HG02759 (cell line): Measurements from ENCODE around the gene DUSP28.
A peak's percentile ranks its signal among the peaks of the same experiment; 100 is the strongest.

Experiments used
- ATAC-seq: cut with Tn5 transposase; IDR thresholded peaks from one replicate; pipeline ENCODE4 v1.9.1; 2021; ENCODE audit warnings: mild to moderate bottlenecking, moderate library complexity; ENCODE audit not compliant: unreplicated experiment

Gene DUSP28

DNA sequence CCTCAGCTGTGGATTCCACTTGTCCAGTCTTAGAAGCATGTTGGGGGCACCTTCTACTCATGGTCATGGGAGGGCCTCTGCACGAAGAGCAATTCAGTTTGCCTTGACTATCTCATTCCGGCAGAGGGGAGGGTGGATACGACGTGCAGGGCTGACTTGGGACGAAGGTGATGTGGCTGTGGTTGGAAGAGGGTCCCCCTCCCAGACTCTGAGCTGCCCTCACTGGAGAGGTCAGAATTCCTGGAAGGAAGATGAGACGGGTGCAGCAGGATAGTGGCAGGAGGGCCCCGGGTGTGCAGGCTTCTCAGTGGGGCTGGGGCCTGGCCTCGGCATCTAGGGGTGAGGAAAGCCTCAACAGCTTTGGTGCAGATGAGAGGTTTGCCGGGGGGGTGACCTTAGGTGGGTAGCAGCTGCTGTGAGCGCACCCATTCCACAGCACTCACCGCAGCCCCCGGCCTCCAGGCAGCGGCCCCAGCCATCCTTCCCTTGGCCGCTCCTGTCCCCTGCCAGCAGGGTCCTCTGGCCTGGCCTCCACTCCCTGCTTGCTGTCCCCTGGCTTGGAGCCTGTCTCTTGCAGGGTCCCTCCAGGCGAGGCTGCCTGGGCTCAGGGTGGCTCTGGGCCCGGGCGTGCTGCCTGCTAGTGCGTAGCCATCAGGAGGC, 11.3 kb downstream of the DUSP28 start:
- no peak for ATAC-seq

DNA sequence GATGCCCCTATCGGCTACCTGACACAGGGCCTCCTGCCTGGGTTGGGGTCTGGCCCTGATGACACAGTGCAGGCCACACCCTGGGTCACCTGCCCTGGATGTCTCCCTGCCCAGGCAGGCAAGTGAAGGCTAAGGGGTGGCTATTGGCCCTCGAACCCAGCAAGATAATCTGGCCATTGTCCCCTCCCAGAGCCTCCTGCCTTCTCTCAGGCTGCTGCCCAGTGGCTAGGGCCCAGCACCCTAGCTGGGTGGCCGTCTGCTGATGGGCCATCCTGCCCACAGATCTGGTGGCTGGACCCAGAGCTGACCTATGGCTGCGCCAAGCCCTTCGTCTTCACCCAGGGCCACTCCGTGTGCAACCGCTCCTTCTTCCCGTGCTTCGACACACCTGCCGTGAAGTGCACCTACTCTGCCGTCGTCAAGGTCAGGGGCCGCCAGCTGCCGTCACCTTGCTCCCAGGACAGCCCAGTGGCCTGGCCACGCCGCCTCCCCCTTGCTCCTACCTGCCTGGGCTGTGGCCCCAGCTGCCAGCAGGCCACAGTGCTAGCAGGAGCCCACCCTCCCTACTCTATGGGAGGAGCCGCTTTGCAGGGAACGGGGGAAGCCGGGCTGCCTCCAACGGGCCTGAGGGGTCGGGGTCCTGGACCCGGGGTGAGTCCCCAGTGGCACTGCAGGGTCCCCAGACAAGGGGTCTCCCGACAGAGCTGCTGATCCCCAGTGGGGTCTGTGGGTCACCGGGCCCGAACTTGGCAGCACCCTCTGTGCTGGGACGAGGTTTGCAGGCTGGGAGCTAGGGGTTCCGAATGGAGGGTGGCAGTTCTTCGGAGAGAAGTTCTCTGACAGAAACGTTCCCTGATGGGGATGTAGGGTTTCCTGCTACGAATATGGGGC, 12.2 kb downstream of the DUSP28 start:
- ATAC-seq = no peak

DNA sequence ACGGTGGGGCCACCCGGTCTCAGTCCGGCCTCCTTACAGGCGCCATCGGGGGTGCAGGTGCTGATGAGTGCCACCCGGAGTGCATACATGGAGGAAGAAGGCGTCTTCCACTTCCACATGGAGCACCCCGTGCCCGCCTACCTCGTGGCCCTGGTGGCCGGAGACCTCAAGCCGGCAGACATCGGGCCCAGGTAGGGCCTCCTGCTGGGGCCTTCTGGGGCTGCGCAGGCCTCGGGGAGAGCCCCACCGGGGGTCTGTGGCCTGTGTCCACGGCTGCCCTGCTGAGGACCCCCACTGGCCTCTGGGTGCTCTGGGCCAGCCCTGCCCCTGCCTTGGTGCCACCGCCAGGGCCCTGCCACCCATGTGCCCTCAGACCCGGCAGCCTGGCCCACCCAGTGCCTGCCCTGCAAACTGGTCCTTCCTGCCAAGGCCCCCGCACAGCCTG, 12.9 kb downstream of the DUSP28 start:
- ATAC-seq = no peak

DNA sequence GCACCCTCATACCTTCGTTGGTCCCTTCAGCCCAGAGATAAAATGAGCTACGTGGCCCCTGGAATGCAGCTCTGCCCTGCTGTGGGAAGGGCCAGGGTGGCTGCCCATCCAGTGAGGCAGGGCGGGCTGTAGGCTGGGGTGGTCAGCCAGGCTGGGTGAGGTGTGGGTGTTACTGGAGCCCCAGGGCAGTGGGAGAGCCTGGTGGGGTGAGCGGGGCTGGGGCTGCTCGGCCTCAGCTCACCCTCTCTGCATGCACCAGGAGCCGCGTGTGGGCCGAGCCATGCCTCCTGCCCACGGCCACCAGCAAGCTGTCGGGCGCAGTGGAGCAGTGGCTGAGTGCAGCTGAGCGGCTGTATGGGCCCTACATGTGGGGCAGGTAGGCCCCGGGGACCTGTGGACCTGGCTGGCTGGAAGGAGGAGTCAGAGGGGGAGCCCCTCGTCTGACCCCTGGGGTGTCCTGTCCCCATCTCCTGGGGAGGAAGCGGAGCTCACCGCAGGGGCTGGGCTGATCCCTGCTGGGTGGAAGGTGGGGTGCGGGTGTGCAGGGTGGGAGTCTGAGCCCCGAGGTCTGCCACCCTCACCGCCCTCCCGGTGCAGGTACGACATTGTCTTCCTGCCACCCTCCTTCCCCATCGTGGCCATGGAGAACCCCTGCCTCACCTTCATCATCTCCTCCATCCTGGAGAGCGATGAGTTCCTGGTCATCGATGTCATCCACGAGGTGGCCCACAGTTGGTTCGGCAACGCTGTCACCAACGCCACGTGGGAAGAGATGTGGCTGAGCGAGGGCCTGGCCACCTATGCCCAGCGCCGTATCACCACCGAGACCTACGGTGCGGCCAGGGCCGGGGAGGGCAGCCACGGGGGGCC, 13.6 kb downstream of the DUSP28 start:
- ATAC-seq = no peak

DNA sequence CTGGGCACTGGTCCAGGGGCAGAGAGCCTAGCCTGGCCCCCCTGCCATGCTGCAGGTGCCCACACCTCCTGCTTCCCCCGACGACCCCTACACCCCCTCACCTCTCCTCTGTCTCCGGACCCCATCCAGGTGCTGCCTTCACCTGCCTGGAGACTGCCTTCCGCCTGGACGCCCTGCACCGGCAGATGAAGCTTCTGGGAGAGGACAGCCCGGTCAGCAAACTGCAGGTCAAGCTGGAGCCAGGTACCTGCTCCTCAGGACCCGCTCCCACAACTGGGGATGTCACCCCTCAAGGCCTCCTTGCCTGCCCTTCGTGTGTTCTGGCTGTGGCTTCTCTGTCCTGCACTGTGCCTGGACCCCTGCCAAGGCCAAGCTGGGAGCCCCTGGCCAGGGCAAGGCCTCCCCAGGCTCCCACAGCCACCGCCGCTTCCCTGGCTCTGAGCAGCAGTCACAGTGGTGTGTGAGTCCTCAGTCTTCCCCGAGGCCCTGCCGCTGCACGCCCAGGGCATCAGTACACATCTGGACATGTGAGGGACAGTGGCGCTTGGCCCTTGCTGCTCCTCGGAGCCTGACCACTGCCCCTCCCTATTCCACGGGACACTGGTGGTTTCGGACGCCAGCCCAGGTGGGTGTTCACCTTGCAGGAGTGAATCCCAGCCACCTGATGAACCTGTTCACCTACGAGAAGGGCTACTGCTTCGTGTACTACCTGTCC, 14.4 kb downstream of the DUSP28 start:
- no peak for ATAC-seq

DNA sequence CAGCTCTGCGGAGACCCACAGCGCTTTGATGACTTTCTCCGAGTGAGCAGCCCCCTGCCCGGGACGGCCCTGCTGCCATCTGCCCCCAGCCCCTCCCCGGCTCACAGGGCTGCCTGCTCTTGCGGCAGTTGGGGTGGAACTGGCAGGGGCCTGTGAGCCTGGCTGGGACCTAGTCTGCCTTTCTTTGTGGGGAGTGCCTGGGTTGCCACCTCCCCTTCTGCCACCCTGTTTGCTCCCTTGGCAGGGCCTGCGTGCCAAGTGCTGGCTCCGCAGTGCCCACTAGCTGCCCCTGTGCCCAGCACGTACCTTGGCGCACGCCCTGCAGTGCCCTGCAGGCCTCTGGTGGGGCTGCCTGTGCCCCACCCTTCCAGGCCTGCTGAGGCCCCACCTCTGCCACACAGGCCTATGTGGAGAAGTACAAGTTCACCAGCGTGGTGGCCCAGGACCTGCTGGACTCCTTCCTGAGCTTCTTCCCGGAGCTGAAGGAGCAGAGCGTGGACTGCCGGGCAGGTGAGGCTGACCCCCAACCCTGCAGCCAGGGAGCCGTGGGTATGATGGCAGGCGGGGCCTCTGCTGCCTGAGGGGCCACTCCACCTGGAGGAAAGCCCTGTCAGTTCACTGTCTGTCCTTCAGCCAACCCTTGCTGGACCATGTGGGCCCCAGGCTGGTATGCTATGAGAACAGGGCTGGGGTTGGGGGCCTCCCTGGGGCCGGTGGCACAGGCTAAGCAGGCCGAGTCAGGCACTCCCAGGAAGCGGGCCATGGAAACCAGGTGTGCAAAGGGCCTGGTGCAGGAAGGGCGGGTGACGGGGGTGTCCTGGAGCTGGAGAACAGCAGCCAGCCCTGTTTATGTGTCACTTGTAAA, 15.2 kb downstream of the DUSP28 start:
- ATAC-seq = no peak

DNA sequence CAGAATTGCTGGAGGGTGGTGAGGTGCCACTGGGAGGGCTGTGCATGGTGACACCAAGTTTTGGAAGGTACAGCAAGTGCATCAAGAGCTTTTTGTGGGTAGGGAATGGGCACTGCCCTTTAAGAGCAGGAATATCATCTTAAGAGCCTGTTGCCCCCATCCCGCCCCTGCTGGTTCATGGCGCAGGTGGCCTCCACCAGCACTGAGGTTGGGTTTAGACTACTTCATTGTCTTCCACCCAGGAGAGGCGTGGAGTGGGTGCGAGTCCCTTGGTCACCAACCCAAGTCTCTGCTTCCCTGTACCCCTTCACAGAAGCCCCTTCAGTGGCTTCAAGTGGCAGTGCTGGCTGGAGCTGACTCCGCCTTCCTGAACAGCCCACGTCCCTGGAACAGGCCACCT, 15.9 kb downstream of the DUSP28 start:
- no peak for ATAC-seq

DNA sequence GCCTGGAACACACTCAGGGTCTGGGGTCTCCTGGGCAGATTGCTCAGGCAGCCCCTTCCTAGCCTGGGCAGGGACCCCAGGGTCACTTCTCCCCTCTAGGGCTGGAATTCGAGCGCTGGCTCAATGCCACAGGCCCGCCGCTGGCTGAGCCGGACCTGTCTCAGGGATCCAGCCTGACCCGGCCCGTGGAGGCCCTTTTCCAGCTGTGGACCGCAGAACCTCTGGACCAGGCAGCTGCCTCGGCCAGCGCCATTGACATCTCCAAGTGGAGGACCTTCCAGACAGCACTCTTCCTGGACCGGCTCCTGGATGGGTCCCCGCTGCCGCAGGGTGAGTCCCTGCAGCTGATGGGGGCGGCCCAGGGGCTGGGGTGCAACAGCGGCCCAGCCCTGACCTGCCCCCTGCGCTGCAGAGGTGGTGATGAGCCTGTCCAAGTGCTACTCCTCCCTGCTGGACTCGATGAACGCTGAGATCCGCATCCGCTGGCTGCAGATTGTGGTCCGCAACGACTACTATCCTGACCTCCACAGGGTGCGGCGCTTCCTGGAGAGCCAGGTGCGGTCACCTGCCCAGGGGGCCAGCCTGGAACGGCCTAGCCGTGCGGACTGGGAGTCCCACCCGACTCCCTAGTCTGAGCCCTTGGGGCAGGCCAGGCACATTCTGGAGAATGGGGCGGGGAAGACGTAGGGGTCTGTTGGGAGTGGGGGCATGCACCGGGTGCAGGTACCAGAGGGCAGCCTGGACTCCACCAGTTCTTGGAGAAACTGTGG, 16.5 kb downstream of the DUSP28 start:
- ATAC-seq = no peak

DNA sequence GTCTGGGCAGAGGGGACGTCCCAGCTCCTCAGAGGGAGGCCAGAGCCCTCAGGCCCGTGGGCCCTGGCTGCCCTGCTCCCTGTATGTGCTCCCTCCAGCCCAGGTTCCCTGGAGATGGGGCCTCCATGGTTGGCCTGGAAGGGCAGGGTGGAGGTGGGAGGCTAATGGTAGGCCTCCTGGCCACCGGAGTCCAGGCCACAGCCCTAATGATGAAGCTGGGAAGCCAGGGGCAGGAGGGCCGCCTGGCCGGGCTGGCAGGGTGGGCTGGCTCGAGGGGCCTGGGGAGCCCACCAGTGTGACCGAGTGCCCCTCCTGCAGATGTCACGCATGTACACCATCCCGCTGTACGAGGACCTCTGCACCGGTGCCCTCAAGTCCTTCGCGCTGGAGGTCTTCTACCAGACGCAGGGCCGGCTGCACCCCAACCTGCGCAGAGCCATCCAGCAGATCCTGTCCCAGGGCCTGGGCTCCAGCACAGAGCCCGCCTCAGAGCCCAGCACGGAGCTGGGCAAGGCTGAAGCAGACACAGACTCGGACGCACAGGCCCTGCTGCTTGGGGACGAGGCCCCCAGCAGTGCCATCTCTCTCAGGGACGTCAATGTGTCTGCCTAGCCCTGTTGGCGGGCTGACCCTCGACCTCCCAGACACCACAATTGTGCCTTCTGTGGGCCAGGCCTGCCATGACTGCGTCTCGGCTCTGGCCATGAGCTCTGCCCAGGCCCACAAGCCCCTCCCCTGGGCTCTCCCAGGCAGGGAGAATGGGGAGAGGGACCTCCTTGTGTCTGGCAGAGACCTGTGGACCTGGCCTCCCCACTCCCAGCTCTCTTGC, 17.3 kb downstream of the DUSP28 start:
- ATAC-seq = no peak

DNA sequence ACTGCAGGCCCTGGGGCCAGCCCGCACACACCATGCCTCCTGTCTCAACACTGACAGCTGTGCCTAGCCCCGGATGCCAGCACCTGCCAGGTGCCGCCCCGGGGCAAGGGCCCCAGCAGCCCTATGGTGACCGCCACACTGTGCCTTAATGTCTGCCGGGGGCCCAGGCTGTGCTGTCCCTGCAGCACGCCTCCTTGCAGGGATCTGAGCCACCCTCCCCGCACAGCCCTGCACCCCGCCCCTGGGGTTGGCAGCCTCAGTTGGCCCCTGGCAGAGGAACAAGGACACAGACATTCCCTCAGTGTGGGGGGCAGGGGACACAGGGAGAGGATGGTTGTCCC, 17.9 kb downstream of the DUSP28 start:
- ATAC-seq = no peak

DNA sequence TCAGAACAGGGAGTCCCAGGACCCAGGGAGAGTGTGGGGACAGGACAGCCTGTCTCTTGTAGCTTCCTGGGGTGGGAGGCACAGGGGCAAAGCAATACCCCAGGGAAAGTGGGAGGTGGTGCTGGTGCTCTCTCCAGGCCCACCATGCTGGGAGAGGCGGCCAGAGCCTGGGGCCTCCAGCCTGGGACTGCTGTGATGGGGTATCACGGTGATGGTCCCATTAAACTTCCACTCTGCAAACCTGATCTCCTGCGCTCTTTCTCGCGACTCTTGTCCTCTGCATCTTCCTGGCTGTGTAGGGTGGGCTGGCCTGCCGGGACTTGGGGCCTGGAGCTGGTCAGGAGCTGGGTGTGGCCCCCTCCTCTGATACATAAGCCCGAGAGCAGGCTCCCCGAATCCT, 18.3 kb downstream of the DUSP28 start:
- ATAC-seq = no peak

DNA sequence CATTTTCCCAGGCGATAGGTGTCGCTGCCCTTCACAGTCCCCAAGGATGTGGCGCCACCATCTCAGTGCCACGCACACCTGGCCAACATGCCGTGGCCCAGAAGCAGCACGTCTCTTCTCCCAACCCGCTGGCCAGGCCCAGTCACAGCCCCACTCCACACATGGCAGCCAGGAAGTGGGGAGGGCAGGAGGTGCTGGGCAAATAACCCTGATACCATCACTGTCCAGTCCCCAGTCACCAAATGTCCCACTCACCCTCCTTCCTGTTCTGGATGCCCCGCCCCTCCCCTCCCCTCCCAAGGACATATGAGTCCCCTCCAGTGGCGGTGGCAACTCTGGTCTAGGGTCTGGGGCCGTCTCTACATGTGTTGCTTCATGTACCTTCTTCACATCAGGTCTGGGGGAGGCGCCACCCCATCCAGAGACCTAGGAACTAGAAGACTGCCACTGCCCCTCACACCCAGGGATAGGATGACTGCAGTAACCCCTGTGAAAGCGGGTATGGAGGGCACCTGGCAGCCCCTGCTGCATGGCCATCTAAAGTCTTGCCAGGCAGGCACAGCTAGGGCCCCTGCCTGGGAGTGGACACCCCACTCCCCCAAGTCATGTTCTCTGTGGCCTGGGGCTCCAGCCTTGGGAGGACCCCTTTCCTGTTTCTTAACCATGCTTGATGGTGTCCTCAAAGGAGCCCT, 19.1 kb downstream of the DUSP28 start:
- ATAC-seq = no peak

DNA sequence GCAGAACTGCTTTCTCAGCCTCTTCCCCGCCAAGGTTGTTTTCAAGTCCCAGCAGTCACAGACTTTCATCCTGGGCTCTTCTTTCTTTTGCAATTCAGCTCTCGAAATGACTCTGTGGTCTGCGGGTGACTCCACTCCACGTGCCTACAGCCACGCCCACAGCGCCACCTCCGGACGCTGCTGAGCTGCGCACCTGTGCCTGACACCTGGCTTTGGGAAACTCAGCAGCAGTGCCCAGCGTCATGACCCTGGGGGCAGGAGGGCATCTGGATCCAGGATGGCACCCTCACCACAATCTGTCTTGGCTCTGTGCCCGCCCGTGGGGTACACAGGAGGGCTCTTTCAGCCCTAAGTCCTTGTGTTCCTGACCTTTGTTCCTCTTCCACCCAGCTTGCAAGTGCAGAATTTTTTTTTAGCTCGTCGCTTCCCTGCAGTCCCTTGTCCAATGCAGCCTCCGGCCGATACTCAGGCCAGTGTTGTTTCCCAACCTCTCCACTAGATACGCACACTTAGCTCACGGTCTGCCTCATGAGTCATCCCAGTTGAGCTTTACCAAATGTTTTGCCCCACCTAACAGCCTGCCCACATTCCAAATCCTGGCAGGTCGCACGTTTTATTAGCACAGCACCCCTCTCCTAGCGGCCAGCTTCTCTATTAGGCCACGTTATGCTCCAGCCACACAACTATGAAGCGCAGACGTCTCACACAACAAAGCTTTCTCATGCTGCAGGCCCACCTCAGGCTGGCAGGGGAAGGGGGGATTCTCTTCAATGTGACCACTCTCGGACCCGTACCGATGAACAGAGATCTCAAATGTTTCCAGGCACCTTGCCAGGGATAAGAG, 19.8 kb downstream of the DUSP28 start:
- ATAC-seq = no peak

DNA sequence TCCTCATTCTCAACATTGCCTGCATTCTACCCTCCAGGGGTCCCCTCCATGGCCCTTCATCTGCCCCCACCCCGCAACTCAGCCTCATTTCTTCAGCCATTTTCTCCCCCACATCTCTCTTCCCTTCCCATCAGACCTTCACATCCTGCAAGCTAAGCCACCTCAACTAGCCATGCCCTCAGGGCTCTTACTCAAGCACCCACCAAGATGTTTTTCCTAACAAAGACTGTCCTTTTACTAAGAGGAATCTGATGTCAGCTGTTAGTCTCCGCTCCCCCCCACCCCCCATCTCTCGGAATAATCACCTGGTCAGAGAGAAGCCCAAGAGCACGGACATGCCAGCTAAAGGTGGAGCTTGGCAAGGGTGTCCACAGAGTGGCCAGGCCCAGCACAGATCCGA, 21.7 kb downstream of the DUSP28 start:
- ATAC-seq = no peak

DNA sequence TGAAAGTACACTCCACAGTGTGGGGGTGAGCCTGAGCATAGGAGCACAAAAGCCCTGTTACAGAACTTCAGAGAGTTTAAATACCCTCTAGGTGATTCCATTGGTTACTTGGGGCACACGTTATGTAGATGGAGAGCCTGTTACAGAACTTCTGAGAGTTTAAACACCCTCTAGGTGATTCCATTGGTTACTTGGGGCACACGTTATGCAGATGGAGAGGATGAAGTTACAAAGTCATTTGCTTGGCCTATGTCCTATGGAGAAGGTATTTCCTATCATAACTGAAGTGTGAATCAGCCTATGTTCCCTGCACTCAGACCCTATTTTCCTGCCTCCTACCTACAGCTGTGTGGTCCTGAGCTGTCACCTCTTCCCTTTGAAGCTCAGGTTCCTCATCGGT, 22.6 kb downstream of the DUSP28 start:
- no peak for ATAC-seq

DNA sequence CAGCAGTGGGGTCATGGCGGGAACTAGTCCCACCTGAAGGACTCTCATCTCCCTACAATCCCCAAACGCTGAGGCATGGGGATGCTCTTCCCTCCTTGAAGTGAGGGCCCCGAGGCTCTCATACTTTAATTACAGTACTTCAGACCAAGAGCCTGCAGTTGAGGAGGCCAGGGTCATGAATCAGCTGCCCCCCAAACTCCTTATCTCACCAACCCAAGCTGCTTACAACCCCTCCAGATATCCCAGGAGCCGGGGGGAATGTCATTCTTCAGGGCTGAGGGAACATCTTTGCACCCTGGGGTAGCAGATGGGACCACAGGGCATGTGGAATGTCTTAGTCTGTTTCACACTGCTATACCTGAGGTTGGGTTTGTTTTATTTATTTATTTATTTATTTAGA, 23.6 kb downstream of the DUSP28 start:
- ATAC-seq = no peak

DNA sequence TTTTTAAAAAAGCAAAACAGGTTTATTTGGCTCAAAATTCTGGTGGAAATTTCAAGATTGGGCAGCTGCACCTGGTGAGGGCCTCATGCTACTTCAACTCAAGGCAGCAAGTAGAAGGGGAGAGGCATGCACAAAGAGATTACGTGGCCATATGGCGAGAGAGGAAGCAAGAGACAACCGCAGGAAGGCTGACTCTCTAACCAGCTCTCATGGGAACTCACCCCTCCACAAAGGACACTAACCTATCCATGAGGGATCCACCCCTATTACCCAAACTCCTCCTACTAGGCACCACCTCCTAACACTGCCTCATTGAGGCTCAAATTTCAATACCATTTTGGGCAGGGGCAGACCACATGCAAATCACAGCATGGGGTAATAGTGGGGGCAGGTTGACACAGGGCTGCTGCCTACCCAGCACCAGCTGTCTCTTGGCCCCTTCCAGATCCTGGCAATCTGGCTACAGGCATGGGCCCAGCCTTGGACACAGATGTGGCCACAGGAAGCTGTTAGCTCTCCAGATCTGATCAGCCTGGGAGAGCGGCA, 24.4 kb downstream of the DUSP28 start:
- ATAC-seq = peak; percentile 51
